H1 (cell line): Measurements from ENCODE around the gene PGM3.

Experiments used
- HDAC2 ChIP-seq, 2 experiments: fragments of 300-600 bp in 1 of 2; sonication (generic) in 1 of 2; IDR thresholded peaks; 2 replicates each; pipeline ENCODE4 v1.6.1; 2011 to 2012; ENCODE audit warnings: low read depth in 2 of 2, low read length in 2 of 2, mild to moderate bottlenecking in 2 of 2, moderate library complexity in 2 of 2, borderline replicate concordance in 1 of 2, inconsistent platforms in 1 of 2
- PHF8 ChIP-seq: fragments of 200-600 bp; sonication (generic); conservative IDR thresholded peaks from 2 replicates; pipeline ENCODE4 v1.7.1; 2012; ENCODE audit warnings: low read depth, mild to moderate bottlenecking, inconsistent platforms, low read length, moderate library complexity
- POLR2AphosphoS5 ChIP-seq: IDR thresholded peaks from 2 replicates; pipeline ENCODE4 v1.6.1; 2011; ENCODE audit warnings: low read depth, low read length
- TF ChIP-seq, protein P1 (sequence below): IDR thresholded peaks from 2 replicates; pipeline ENCODE4 v1.6.1; 2012; ENCODE audit warnings: low read length, inconsistent platforms
- TF ChIP-seq, protein P2 (sequence below), 3 experiments: IDR thresholded peaks; 1 replicate in 2 of 3; 2 replicates in 1 of 3; pipeline versions ENCODE4 v1.5.1 to v1.6.1; 2011; ENCODE audit warnings: low read length in 3 of 3, mild to moderate bottlenecking in 3 of 3, inconsistent platforms in 2 of 3, low read depth in 1 of 3, moderate library complexity in 1 of 3; ENCODE audit not compliant: insufficient read depth in 1 of 3; ENCODE audit errors: control extremely low read depth in 1 of 3

DNA sequence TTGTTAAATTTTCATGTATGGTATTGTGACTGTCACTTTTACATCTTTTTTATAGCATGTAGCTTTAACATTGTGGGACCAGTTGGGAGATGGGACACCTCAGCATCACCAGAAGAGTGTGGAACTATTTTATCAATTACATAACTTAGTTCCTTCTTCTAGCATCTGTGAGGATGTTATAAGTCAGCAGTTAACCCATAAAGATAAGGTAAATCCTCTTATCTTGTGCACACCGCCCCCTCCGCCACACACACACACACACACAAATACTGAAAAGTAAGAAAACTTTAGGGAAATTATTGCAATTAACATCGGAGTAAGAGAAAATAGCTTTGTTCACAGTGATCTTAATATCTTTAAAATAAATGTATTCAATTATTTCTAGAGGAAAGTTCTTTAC lies 60.9 kb downstream of the PGM3 start:
- TF ChIP-seq PHF8, result no peak
- TF ChIP-seq, protein P1, sequence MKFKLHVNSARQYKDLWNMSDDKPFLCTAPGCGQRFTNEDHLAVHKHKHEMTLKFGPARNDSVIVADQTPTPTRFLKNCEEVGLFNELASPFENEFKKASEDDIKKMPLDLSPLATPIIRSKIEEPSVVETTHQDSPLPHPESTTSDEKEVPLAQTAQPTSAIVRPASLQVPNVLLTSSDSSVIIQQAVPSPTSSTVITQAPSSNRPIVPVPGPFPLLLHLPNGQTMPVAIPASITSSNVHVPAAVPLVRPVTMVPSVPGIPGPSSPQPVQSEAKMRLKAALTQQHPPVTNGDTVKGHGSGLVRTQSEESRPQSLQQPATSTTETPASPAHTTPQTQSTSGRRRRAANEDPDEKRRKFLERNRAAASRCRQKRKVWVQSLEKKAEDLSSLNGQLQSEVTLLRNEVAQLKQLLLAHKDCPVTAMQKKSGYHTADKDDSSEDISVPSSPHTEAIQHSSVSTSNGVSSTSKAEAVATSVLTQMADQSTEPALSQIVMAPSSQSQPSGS, result no peak
- TF ChIP-seq POLR2AphosphoS5, result no peak
- no peak for TF ChIP-seq HDAC2 (IDR thresholded peaks at IDR 0.05; ENCODE audit: borderline replicate concordance in 1 of 2, low read depth in 2 of 2, low read length in 2 of 2)
- TF ChIP-seq, protein P2, sequence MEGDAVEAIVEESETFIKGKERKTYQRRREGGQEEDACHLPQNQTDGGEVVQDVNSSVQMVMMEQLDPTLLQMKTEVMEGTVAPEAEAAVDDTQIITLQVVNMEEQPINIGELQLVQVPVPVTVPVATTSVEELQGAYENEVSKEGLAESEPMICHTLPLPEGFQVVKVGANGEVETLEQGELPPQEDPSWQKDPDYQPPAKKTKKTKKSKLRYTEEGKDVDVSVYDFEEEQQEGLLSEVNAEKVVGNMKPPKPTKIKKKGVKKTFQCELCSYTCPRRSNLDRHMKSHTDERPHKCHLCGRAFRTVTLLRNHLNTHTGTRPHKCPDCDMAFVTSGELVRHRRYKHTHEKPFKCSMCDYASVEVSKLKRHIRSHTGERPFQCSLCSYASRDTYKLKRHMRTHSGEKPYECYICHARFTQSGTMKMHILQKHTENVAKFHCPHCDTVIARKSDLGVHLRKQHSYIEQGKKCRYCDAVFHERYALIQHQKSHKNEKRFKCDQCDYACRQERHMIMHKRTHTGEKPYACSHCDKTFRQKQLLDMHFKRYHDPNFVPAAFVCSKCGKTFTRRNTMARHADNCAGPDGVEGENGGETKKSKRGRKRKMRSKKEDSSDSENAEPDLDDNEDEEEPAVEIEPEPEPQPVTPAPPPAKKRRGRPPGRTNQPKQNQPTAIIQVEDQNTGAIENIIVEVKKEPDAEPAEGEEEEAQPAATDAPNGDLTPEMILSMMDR (IDR thresholded peaks at IDR 0.05; ENCODE audit: control extremely low read depth in 1 of 3, insufficient read depth in 1 of 3, low read depth in 1 of 3, low read length in 3 of 3), result no peak
